Neural cell (in vitro differentiated cells): Measurements from ENCODE around the gene ADAMTS6. TPM values are rescaled to one million over a fixed set of nuclear protein-coding genes. Genes with fewer than 3 reads are reported as not detected.

Source experiments
- H2AFZ ChIP-seq: fragments of 200-600, 300-800 bp; sonication (generic), shearing (Covaris generic); 2 replicates; pipeline ENCODE4 v1.6.0; 2014; ENCODE audit warnings: low read depth, mild to moderate bottlenecking, antibody characterized with exemption, low read length, moderate library complexity
- H3F3A ChIP-seq: fragments of 200-600 bp; shearing (Covaris generic); 2 replicates; pipeline ENCODE4 v1.6.1; 2016; ENCODE audit warnings: mild to moderate bottlenecking, moderate library complexity, mixed read lengths, antibody characterized with exemption, low read length; ENCODE audit not compliant: insufficient read depth, poor library complexity, severe bottlenecking
- H3K27ac ChIP-seq: fragments of 200-600, 300-800 bp; sonication (generic), shearing (Covaris generic); 2 replicates; pipeline ENCODE4 v1.5.1; 2014; ENCODE audit warnings: mild to moderate bottlenecking, low read length, moderate library complexity
- H3K27me3 ChIP-seq: fragments of 300-800, 200-600 bp; sonication (generic), shearing (Covaris generic); 2 replicates; pipeline ENCODE4 v1.6.0; 2014; ENCODE audit warnings: mild to moderate bottlenecking, low read depth, low read length, moderate library complexity; ENCODE audit not compliant: insufficient read depth
- H3K36me3 ChIP-seq: fragments of 300-800, 200-600 bp; sonication (generic), shearing (Covaris generic); 2 replicates; pipeline ENCODE4 v1.5.1; 2014; ENCODE audit warnings: mild to moderate bottlenecking, antibody characterized with exemption, low read length, moderate library complexity; ENCODE audit not compliant: insufficient read depth
- H3K4me2 ChIP-seq: fragments of 300-800, 200-600 bp; sonication (generic), shearing (Covaris generic); 2 replicates; pipeline ENCODE4 v1.6.0; 2014; ENCODE audit warnings: mild to moderate bottlenecking, low read length
- H3K4me3 ChIP-seq: fragments of 300-800, 200-600 bp; sonication (generic), shearing (Covaris generic); 2 replicates; pipeline ENCODE4 v1.5.1; 2014; ENCODE audit warnings: mild to moderate bottlenecking, low read length, moderate library complexity
- H3K79me2 ChIP-seq: fragments of 200-600 bp; shearing (Covaris generic); replicated peaks from 2 replicates; pipeline ENCODE4 v1.6.0; 2014; ENCODE audit warnings: mild to moderate bottlenecking, low read length, moderate library complexity; ENCODE audit not compliant: insufficient read depth
- H3K9ac ChIP-seq: fragments of 300-800, 200-600 bp; sonication (generic), shearing (Covaris generic); 2 replicates; pipeline ENCODE4 v1.6.1; 2016; ENCODE audit warnings: mild to moderate bottlenecking, low read length, mixed read lengths
- H3K9me2 ChIP-seq: fragments of 200-600 bp; shearing (Covaris generic); 2 replicates; pipeline ENCODE4 v1.6.1; 2016; ENCODE audit warnings: mild to moderate bottlenecking, low read length, mixed read lengths; ENCODE audit not compliant: insufficient read depth
- H3K9me3 ChIP-seq: fragments of 200-600, 300-800 bp; sonication (generic), shearing (Covaris generic); 2 replicates; pipeline ENCODE4 v1.6.1; 2016; ENCODE audit warnings: mild to moderate bottlenecking, mixed run types, low read length, moderate library complexity, mixed read lengths
- H4K20me1 ChIP-seq: fragments of 200-600 bp; shearing (Covaris generic); 2 replicates; pipeline ENCODE4 v1.6.1; 2016; ENCODE audit warnings: mild to moderate bottlenecking, mixed run types; ENCODE audit not compliant: insufficient read depth
- CTCF ChIP-seq: fragments of 450-650 bp; IDR thresholded peaks from 2 replicates; pipeline ENCODE4 v1.5.1; 2014; ENCODE audit warnings: antibody characterized with exemption, mild to moderate bottlenecking, moderate library complexity; ENCODE audit not compliant: poor library complexity, severe bottlenecking
- EP300 ChIP-seq: fragments of 450-650 bp; conservative IDR thresholded peaks from 2 replicates; pipeline ENCODE4 v1.6.1; 2014; ENCODE audit warnings: antibody characterized with exemption, mild to moderate bottlenecking, moderate library complexity; ENCODE audit not compliant: poor library complexity, severe bottlenecking
- EZH2 ChIP-seq: fragments of 200-600, 300-800 bp; shearing (Covaris generic), sonication (generic); IDR thresholded peaks from 2 replicates; pipeline ENCODE4 v1.6.1; 2014; ENCODE audit warnings: antibody characterized with exemption, low read length, borderline replicate concordance, mild to moderate bottlenecking; ENCODE audit not compliant: insufficient read depth, poor library complexity, severe bottlenecking
- MXI1 ChIP-seq: fragments of 450-650 bp; conservative IDR thresholded peaks from 2 replicates; pipeline ENCODE4 v1.6.1; 2014; ENCODE audit warnings: antibody characterized with exemption, mild to moderate bottlenecking; ENCODE audit not compliant: poor library complexity, severe bottlenecking
- POLR2AphosphoS5 ChIP-seq: IDR thresholded peaks from 2 replicates; pipeline ENCODE4 v1.6.1; 2012
- RAD21 ChIP-seq: fragments of 450-650 bp; conservative IDR thresholded peaks from 2 replicates; pipeline ENCODE4 v1.6.1; 2014; ENCODE audit warnings: antibody characterized with exemption, mild to moderate bottlenecking, moderate library complexity
- SMC3 ChIP-seq: fragments of 450-650 bp; conservative IDR thresholded peaks from 2 replicates; pipeline ENCODE4 v1.6.1; 2014; ENCODE audit warnings: antibody characterized with exemption, mild to moderate bottlenecking, moderate library complexity; ENCODE audit not compliant: poor library complexity
- TAF1 ChIP-seq: IDR thresholded peaks from 2 replicates; pipeline ENCODE4 v1.6.1; 2012; ENCODE audit warnings: low read depth
- polyA plus RNA-seq: library from polyadenylated mRNA; depleted of rRNA; stranded (reverse); fragments of >200 nt; gene quantifications from 2 replicates; pipeline ENCODE4 v1.2.3, GENCODE V29; 2014
- TF ChIP-seq, protein P1 (sequence below): IDR thresholded peaks from 2 replicates; pipeline ENCODE4 v1.6.1; 2012; ENCODE audit warnings: borderline replicate concordance

ADAMTS6 gene
- polyA plus RNA-seq, 1 donor from 2014 or later, result 0.58 TPM

GRCh38 chr5:65341835-65342234, 139.9 kb downstream of the ADAMTS6 start:
- Histone ChIP-seq H3K27ac (no peak overlapping the region), H3K27me3 (no peaks in the 10 kb centered on the region), H3F3A (no peaks in the 10 kb centered on the region), H3K9ac (no peak overlapping the region), H3K4me3 (no peak overlapping the region), H3K36me3 (no peaks in the 10 kb centered on the region), H3K9me3 (peaks cover 3% of the 10 kb centered on the region), H4K20me1 (no peaks in the 10 kb centered on the region), H3K9me2 (no peaks in the 10 kb centered on the region), H3K4me2 (no peak overlapping the region), H3K79me2 (no peaks in the 10 kb centered on the region), H2AFZ (no peak overlapping the region)
- no peak for TF ChIP-seq RAD21
- TF ChIP-seq, protein P1, sequence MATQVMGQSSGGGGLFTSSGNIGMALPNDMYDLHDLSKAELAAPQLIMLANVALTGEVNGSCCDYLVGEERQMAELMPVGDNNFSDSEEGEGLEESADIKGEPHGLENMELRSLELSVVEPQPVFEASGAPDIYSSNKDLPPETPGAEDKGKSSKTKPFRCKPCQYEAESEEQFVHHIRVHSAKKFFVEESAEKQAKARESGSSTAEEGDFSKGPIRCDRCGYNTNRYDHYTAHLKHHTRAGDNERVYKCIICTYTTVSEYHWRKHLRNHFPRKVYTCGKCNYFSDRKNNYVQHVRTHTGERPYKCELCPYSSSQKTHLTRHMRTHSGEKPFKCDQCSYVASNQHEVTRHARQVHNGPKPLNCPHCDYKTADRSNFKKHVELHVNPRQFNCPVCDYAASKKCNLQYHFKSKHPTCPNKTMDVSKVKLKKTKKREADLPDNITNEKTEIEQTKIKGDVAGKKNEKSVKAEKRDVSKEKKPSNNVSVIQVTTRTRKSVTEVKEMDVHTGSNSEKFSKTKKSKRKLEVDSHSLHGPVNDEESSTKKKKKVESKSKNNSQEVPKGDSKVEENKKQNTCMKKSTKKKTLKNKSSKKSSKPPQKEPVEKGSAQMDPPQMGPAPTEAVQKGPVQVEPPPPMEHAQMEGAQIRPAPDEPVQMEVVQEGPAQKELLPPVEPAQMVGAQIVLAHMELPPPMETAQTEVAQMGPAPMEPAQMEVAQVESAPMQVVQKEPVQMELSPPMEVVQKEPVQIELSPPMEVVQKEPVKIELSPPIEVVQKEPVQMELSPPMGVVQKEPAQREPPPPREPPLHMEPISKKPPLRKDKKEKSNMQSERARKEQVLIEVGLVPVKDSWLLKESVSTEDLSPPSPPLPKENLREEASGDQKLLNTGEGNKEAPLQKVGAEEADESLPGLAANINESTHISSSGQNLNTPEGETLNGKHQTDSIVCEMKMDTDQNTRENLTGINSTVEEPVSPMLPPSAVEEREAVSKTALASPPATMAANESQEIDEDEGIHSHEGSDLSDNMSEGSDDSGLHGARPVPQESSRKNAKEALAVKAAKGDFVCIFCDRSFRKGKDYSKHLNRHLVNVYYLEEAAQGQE, result no peak
- no peak for TF ChIP-seq POLR2AphosphoS5
- TF ChIP-seq CTCF, result no peak
- TF ChIP-seq EP300, result no peak
- no peak for TF ChIP-seq TAF1
- no peak for TF ChIP-seq MXI1
- TF ChIP-seq SMC3, result no peak
- TF ChIP-seq EZH2, result no peak

DNA sequence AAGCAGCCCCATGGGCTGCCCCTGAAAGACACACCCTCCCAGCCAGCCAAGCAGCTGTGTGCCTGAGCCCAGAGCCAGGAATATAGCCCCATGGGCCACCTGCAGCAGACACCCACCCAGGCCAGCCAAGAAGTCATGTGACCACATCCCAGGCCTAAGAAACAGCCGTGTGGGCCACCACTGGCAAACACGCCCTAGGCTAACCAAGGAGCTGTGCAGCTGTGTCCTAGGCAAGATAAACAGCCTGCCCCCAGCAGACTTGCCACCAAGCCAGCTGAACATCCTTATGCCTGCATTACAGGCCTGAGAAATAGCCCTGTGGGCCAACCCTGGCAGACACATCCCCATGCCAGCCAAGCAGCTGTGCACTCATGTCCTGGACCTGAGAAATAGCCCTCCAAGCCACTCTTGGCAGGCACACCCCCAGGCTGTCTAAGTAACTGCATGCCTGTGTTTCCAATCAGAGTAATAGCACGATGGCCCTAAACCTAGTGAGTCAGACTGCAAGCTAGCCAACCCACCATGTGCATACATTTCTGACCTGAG, 143.0 kb downstream of the ADAMTS6 start:
- no peak overlapping the region for H3K27ac ChIP-seq
- no peaks in the 10 kb centered on the region for H3K36me3 ChIP-seq
- H4K20me1 ChIP-seq, result no peaks in the 10 kb centered on the region
- no peak overlapping the region for H3K9ac ChIP-seq
- H3K79me2 ChIP-seq, result no peaks in the 10 kb centered on the region
- H2AFZ ChIP-seq, result no peak overlapping the region
- peaks cover 3% of the 10 kb centered on the region for H3K9me3 ChIP-seq
- H3K9me2 ChIP-seq, result no peaks in the 10 kb centered on the region
- no peak overlapping the region for H3K4me2 ChIP-seq
- no peaks in the 10 kb centered on the region for H3K27me3 ChIP-seq
- no peak overlapping the region for H3K4me3 ChIP-seq
- no peak for TF ChIP-seq SMC3
- no peak for TF ChIP-seq POLR2AphosphoS5
- TF ChIP-seq RAD21, result no peak
- no peak for TF ChIP-seq EP300
- no peak for TF ChIP-seq EZH2
- no peak for TF ChIP-seq CTCF
- TF ChIP-seq, protein P1, result no peak
- no peak for TF ChIP-seq TAF1
- TF ChIP-seq MXI1, result no peak
- no peaks in the 10 kb centered on the region for H3F3A ChIP-seq
